HepG2 (cell line): Measurements from ENCODE around the gene FAM89B. TPM values are rescaled to one million over a fixed set of nuclear protein-coding genes. Genes with fewer than 3 reads are reported as not detected.

Experiments
- AGO1 ChIP-seq: fragments of 200-400 bp; formaldehyde crosslinking; IDR thresholded peaks from 2 replicates; pipeline ENCODE4 v1.6.1; 2017; ENCODE audit warnings: mild to moderate bottlenecking, low read depth, low read length, moderate library complexity; ENCODE audit not compliant: poor library complexity, severe bottlenecking
- HNF4A ChIP-seq: sonication (generic); formaldehyde crosslinking; IDR thresholded peaks from 2 replicates; pipeline ENCODE4 v1.4.0; 2020; ENCODE audit warnings: missing genetic modification reagents
- SOX6 ChIP-seq, 2 experiments: fragments of 450-650 bp in 1 of 2; sonication (generic) in 1 of 2; formaldehyde crosslinking in 1 of 2; IDR thresholded peaks; 2 replicates each; pipeline versions ENCODE4 v1.4.0 to v1.6.1; 2017 to 2020; ENCODE audit warnings: antibody characterized with exemption in 1 of 2, mild to moderate bottlenecking in 1 of 2, missing genetic modification reagents in 1 of 2
- STAG1 ChIP-seq: sonication (generic); formaldehyde crosslinking; IDR thresholded peaks from 2 replicates; pipeline ENCODE4 v1.4.0; 2020; ENCODE audit warnings: missing genetic modification reagents
- ZMYM2 ChIP-seq: sonication (generic); formaldehyde crosslinking; IDR thresholded peaks from 2 replicates; pipeline ENCODE4 v1.8.0; 2022; ENCODE audit warnings: mild to moderate bottlenecking, missing genetic modification reagents
- ZNF572 ChIP-seq: sonication (generic); formaldehyde crosslinking; IDR thresholded peaks from 2 replicates; pipeline ENCODE4 v1.5.1; 2020; ENCODE audit warnings: mild to moderate bottlenecking, missing genetic modification reagents
- ZNF598 ChIP-seq: sonication (generic); formaldehyde crosslinking; IDR thresholded peaks from 2 replicates; pipeline ENCODE4 v1.5.1; 2020; ENCODE audit warnings: mild to moderate bottlenecking, missing genetic modification reagents, borderline replicate concordance
- ZNF709 ChIP-seq: sonication (generic); formaldehyde crosslinking; IDR thresholded peaks from 2 replicates; pipeline ENCODE4 v1.5.0; 2020; ENCODE audit warnings: mild to moderate bottlenecking, missing genetic modification reagents
- ZNF792 ChIP-seq: IDR thresholded peaks from 2 replicates; pipeline ENCODE4 v1.6.1; 2016
- ZNF883 ChIP-seq: sonication (generic); formaldehyde crosslinking; IDR thresholded peaks from 2 replicates; pipeline ENCODE4 v1.5.1; 2020; ENCODE audit warnings: mild to moderate bottlenecking, missing genetic modification reagents; ENCODE audit errors: not compliant biosample characterization
- polyA plus RNA-seq, 8 experiments: library from polyadenylated mRNA; depleted of rRNA in 3 of 8; stranded (reverse) in 7 of 8; unstranded in 1 of 8; fragments of >200 nt; fragmentation: Illumina TruSeq in 4 of 8; extraction: Trizol in 4 of 8; gene quantifications; 2 replicates each; pipeline versions ENCODE4 v1.2.1 to v1.2.3, GENCODE V29; 2011 to 2016; ENCODE audit warnings: low read depth in 4 of 8, missing spikeins in 1 of 8, mixed read lengths in 1 of 8; ENCODE audit not compliant: insufficient read depth in 1 of 8
- total RNA-seq, 5 experiments: library from RNA; depleted of rRNA; stranded (reverse); fragments of >200 nt; fragmentation: Illumina TruSeq; extraction: Trizol; gene quantifications; 2 replicates each; pipeline ENCODE4 v1.2.3, GENCODE V29; 2016; ENCODE audit warnings: low read depth in 1 of 5
- TF ChIP-seq, protein P1 (sequence below): sonication (generic); formaldehyde crosslinking; IDR thresholded peaks from 2 replicates; pipeline ENCODE4 v1.5.0; 2020; ENCODE audit warnings: mild to moderate bottlenecking, missing genetic modification reagents, moderate library complexity
- TF ChIP-seq, protein P2 (sequence below): sonication (generic); formaldehyde crosslinking; IDR thresholded peaks from 2 replicates; pipeline ENCODE4 v1.9.0; 2022; ENCODE audit warnings: missing genetic modification reagents, mild to moderate bottlenecking, borderline replicate concordance
- TF ChIP-seq, protein P3 (sequence below): IDR thresholded peaks from 2 replicates; pipeline ENCODE4 v1.6.1; 2016; ENCODE audit warnings: missing compliant biosample characterization, missing genetic modification reagents, borderline replicate concordance
- TF ChIP-seq, protein P4 (sequence below): sonication (generic); formaldehyde crosslinking; IDR thresholded peaks from 2 replicates; pipeline ENCODE4 v1.4.0; 2020; ENCODE audit warnings: missing genetic modification reagents
- TF ChIP-seq, protein P5 (sequence below): sonication (generic); formaldehyde crosslinking; IDR thresholded peaks from 2 replicates; pipeline ENCODE4 v1.4.0; 2020; ENCODE audit warnings: low read depth, mild to moderate bottlenecking, missing genetic modification reagents

Gene FAM89B
- total and polyA plus RNA-seq, 2 of the 13 experiments (the other 11 are each of a cell fraction or from before 2014, with no cell fraction given): 5.7 to 8.0 TPM

DNA sequence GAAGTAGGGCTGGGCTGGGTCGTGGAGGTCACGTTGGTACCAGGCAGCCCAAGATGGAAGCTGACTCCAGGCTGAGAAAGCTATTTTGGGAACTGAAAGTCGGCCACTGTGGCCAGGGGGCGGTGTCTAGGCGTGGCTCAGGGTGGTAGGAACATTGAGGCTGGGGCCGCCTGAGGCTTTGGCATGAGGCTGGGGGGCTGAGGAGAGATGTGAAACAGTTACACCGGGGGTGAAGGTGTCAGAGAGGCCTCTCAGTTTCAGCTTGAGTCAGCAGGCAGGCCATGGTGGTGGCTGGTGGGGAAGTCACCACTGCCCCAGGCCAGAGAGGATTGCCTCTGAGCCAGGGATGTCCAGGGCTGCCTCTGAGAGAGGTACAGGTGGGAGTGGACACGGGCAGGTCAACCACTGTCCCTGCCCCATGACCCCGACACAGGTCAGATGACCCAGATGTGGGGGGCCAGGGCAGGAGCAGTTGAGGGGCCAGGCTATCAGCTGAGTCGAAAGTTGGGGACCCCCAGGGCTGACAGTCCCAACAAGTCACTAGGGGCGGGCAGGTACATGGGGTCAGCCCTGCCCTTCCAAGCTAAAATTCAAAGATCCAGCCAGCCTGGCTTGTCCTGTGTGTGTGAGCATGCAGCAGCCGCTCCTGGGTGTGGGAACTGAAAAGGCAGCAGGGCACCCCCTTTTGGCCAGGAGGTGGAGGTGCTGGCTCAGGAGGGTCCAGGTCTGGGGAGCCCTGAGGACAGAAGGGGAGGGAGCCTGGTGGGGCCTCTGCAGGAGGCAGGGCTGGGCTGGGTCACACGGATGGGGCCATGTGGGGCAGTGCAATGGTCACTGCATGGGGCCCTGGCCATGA lies 16.1 kb downstream of the FAM89B start (continued):
- 0 out of 2 replicates have a peak, but pooled peaks have one; percentile 32 for TF ChIP-seq ZNF598 (CRISPR knock-in tag)
- peak; percentile 28 for TF ChIP-seq AGO1
- peak; percentile 64; the same call in 1 of the 2 replicates for TF ChIP-seq ZNF572 (CRISPR knock-in tag)
- TF ChIP-seq ZNF883: peak; percentile 17
- 0 out of 2 replicates have a peak, but pooled peaks have one; percentile 16 for TF ChIP-seq ZMYM2 (CRISPR knock-in tag)
- no peak for TF ChIP-seq ZNF709 (CRISPR knock-in tag)
- TF ChIP-seq, protein P1, sequence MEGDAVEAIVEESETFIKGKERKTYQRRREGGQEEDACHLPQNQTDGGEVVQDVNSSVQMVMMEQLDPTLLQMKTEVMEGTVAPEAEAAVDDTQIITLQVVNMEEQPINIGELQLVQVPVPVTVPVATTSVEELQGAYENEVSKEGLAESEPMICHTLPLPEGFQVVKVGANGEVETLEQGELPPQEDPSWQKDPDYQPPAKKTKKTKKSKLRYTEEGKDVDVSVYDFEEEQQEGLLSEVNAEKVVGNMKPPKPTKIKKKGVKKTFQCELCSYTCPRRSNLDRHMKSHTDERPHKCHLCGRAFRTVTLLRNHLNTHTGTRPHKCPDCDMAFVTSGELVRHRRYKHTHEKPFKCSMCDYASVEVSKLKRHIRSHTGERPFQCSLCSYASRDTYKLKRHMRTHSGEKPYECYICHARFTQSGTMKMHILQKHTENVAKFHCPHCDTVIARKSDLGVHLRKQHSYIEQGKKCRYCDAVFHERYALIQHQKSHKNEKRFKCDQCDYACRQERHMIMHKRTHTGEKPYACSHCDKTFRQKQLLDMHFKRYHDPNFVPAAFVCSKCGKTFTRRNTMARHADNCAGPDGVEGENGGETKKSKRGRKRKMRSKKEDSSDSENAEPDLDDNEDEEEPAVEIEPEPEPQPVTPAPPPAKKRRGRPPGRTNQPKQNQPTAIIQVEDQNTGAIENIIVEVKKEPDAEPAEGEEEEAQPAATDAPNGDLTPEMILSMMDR (CRISPR knock-in tag): peak; percentile 86
- TF ChIP-seq, protein P2, sequence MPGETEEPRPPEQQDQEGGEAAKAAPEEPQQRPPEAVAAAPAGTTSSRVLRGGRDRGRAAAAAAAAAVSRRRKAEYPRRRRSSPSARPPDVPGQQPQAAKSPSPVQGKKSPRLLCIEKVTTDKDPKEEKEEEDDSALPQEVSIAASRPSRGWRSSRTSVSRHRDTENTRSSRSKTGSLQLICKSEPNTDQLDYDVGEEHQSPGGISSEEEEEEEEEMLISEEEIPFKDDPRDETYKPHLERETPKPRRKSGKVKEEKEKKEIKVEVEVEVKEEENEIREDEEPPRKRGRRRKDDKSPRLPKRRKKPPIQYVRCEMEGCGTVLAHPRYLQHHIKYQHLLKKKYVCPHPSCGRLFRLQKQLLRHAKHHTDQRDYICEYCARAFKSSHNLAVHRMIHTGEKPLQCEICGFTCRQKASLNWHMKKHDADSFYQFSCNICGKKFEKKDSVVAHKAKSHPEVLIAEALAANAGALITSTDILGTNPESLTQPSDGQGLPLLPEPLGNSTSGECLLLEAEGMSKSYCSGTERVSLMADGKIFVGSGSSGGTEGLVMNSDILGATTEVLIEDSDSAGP (CRISPR knock-in tag): 0 out of 2 replicates have a peak, but pooled peaks have one; percentile 14
- TF ChIP-seq HNF4A (CRISPR knock-in tag): 0 out of 2 replicates have a peak, but pooled peaks have one; percentile 8
- 0 out of 2 replicates have a peak, but pooled peaks have one; percentile 25 for TF ChIP-seq ZNF792 (CRISPR knock-in tag)
- TF ChIP-seq, protein P3, sequence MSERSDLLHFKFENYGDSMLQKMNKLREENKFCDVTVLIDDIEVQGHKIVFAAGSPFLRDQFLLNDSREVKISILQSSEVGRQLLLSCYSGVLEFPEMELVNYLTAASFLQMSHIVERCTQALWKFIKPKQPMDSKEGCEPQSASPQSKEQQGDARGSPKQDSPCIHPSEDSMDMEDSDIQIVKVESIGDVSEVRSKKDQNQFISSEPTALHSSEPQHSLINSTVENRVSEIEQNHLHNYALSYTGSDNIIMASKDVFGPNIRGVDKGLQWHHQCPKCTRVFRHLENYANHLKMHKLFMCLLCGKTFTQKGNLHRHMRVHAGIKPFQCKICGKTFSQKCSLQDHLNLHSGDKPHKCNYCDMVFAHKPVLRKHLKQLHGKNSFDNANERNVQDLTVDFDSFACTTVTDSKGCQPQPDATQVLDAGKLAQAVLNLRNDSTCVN (CRISPR knock-in tag): no peak
- TF ChIP-seq STAG1 (CRISPR knock-in tag): peak; percentile 78
- TF ChIP-seq, protein P4, sequence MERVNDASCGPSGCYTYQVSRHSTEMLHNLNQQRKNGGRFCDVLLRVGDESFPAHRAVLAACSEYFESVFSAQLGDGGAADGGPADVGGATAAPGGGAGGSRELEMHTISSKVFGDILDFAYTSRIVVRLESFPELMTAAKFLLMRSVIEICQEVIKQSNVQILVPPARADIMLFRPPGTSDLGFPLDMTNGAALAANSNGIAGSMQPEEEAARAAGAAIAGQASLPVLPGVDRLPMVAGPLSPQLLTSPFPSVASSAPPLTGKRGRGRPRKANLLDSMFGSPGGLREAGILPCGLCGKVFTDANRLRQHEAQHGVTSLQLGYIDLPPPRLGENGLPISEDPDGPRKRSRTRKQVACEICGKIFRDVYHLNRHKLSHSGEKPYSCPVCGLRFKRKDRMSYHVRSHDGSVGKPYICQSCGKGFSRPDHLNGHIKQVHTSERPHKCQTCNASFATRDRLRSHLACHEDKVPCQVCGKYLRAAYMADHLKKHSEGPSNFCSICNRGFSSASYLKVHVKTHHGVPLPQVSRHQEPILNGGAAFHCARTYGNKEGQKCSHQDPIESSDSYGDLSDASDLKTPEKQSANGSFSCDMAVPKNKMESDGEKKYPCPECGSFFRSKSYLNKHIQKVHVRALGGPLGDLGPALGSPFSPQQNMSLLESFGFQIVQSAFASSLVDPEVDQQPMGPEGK (CRISPR knock-in tag): peak; percentile 39; the same call in 1 of the 2 replicates
- TF ChIP-seq, protein P5, sequence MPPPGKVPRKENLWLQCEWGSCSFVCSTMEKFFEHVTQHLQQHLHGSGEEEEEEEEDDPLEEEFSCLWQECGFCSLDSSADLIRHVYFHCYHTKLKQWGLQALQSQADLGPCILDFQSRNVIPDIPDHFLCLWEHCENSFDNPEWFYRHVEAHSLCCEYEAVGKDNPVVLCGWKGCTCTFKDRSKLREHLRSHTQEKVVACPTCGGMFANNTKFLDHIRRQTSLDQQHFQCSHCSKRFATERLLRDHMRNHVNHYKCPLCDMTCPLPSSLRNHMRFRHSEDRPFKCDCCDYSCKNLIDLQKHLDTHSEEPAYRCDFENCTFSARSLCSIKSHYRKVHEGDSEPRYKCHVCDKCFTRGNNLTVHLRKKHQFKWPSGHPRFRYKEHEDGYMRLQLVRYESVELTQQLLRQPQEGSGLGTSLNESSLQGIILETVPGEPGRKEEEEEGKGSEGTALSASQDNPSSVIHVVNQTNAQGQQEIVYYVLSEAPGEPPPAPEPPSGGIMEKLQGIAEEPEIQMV (CRISPR knock-in tag): peak; percentile 24; the same call in 1 of the 2 replicates
- TF ChIP-seq SOX6 (IDR thresholded peaks at IDR 0.05): no peak
- TF ChIP-seq SOX6 (CRISPR knock-in tag; IDR thresholded peaks at IDR 0.05): 0 out of 2 replicates have a peak, but pooled peaks have one; percentile 13
